ENCODE data around the gene GPR87. TPM values are rescaled to one million over a fixed set of nuclear protein-coding genes. Genes with fewer than 3 reads are reported as not detected.

Gene GPR87
- total RNA-seq, 1 donor from 2014 or later = not detected

GRCh38 chr3:151265866-151266265 is 50.8 kb downstream of the GPR87 start:
- H3K27me3 ChIP-seq = no peaks in the 10 kb centered on the region
- H3K36me3 ChIP-seq = no peaks in the 10 kb centered on the region
- H3K9me3 ChIP-seq = no peaks in the 10 kb centered on the region
- no peak overlapping the region for H3K27ac ChIP-seq
- H3K4me3 ChIP-seq = no peak overlapping the region
- no peaks in the 10 kb centered on the region for H3K4me1 ChIP-seq
- no peak for TF ChIP-seq CTCF (IDR thresholded peaks at IDR 0.05)
- intact Hi-C loops (cut with DNase I) = no loop called here
- no peak for DNase-seq (ENCODE audit: low spot score in 2 of 2)

- no peaks in the 10 kb centered on the region for H3K36me3 ChIP-seq
- no peak overlapping the region for H3K4me3 ChIP-seq
- no peak overlapping the region for H3K27ac ChIP-seq
- H3K27me3 ChIP-seq = no peaks in the 10 kb centered on the region
- DNase-seq (ENCODE audit: low spot score in 2 of 2) = no peak
- TF ChIP-seq CTCF (IDR thresholded peaks at IDR 0.05) = no peak
- H3K4me1 ChIP-seq = no peaks in the 10 kb centered on the region
- intact Hi-C loops (cut with DNase I) = no loop called here
- H3K9me3 ChIP-seq = no peaks in the 10 kb centered on the region
These were observed 51.5 kb downstream of the GPR87 start for GRCh38 chr3:151265166-151265565.

- Histone ChIP-seq H3K9me3 (no peaks in the 10 kb centered on the region), H3K4me3 (no peak overlapping the region), H3K4me1 (no peaks in the 10 kb centered on the region), H3K36me3 (no peaks in the 10 kb centered on the region), H3K27ac (no peak overlapping the region), H3K27me3 (no peaks in the 10 kb centered on the region)
- intact Hi-C loops (cut with DNase I) = no loop called here
- no peak for DNase-seq (ENCODE audit: low spot score in 2 of 2)
- TF ChIP-seq CTCF (IDR thresholded peaks at IDR 0.05) = no peak
These were observed 52.0 kb downstream of the GPR87 start for GRCh38 chr3:151264605-151265004.

GRCh38 chr3:151262871-151263525 is 53.6 kb downstream of the GPR87 start:
- intact Hi-C loops (cut with DNase I) = no loop called here

GRCh38 chr3:151259664-151260063 is 57.0 kb downstream of the GPR87 start:
- H3K27me3 ChIP-seq = no peaks in the 10 kb centered on the region
- no peak overlapping the region for H3K4me3 ChIP-seq
- H3K36me3 ChIP-seq = no peaks in the 10 kb centered on the region
- no peak for TF ChIP-seq CTCF (IDR thresholded peaks at IDR 0.05)
- H3K27ac ChIP-seq = no peak overlapping the region
- intact Hi-C loops (cut with DNase I) = no loop called here
- DNase-seq (ENCODE audit: low spot score in 2 of 2) = no peak
- H3K9me3 ChIP-seq = no peaks in the 10 kb centered on the region
- no peaks in the 10 kb centered on the region for H3K4me1 ChIP-seq

More at GRCh38 chr3:151262871-151263525, 53.6 kb downstream of the GPR87 start:
- Histone ChIP-seq H3K4me1 (no peaks in the 10 kb centered on the region), H3K4me3 (no peak overlapping the region), H3K36me3 (no peaks in the 10 kb centered on the region), H3K27me3 (no peaks in the 10 kb centered on the region), H3K9me3 (no peaks in the 10 kb centered on the region), H3K27ac (no peak overlapping the region)
- DNase-seq (ENCODE audit: low spot score in 2 of 2) = no peak
- TF ChIP-seq CTCF (IDR thresholded peaks at IDR 0.05) = no peak

- Histone ChIP-seq H3K36me3 (no peaks in the 10 kb centered on the region), H3K27me3 (no peaks in the 10 kb centered on the region), H3K27ac (no peak overlapping the region), H3K4me3 (no peak overlapping the region), H3K9me3 (no peaks in the 10 kb centered on the region), H3K4me1 (no peaks in the 10 kb centered on the region)
- no peak for DNase-seq (ENCODE audit: low spot score in 2 of 2)
- no peak for TF ChIP-seq CTCF (IDR thresholded peaks at IDR 0.05)
- intact Hi-C loops (cut with DNase I) = no loop called here
These were observed 59.9 kb downstream of the GPR87 start for GRCh38 chr3:151256749-151257148.

All from ascending aorta (tissue), 2 donors.